ENCODE measurements around the gene BANF1.

BANF1 gene, protein sequence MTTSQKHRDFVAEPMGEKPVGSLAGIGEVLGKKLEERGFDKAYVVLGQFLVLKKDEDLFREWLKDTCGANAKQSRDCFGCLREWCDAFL

DNA sequence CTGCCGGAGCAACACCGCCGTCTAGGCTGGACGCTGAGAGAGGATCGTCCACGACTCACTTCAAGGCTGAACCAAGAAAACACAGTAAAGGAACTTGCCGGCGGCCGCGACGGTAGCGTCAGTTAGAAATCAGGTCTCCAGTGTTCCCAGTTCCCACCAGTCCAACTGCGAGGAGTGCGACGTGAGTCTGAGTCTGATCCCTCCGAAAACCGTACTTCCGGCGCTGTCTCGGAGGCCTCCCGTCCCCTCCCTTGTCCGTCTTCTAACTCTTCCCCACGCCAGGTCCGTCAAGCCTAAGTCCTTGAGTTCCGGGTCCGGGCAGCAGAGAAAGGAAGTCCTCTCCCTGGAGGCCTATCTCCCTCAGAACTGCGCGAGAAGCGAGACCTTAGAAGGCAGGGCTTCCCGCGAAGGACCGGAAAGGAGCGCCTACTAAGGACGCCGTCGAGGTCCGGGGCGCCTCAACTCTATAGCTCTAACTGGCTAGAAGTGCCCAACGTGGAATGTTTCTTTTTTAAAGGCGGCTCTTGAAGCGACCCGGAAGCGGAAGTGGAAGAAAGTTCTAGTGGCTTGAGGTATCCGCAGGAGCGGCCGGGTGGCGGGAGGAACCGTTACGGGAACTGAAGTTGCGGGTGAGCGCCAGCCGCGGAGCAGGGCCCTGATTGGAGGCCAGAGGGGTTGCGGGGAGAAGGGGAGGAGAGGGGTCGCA, at the start of gene BANF1, which contains the start of gene EIF1AD:
TSS of gene BANF1 (plus strand) at position 562 of the 706 bp plus-strand sequence. CDS start 748 bp downstream, outside the sequence.
TSS of gene EIF1AD (minus strand) at position 216 of the 706 bp plus-strand sequence. CDS start 1,768 bp downstream, outside the sequence.
- in situ Hi-C loops (cut with HindIII; ENCODE audit: low sequenced_read_pairs) = no loop called here

DNA sequence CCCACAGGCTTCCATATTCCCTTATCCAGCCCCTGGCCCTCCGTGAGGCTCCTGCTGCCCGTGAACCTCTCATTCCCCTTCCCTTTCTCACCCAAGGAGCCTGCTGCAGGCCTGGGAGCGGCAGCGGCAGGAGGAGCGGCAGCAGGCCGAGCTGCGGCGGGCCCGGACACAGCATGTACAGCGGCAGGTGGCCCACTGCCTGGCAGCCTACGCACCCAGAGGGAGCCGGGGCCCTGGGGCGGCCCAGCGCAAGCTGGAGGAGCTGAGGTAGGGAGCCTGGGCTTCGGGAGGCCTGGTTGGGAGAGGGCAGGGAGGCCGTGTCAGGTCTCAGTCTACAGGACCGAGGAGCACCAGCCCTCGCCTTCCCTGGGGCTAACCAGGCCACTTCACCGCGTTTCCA, 48.8 kb upstream of the BANF1 start:
- in situ Hi-C loops (cut with HindIII; ENCODE audit: low sequenced_read_pairs) = no loop called here

DNA sequence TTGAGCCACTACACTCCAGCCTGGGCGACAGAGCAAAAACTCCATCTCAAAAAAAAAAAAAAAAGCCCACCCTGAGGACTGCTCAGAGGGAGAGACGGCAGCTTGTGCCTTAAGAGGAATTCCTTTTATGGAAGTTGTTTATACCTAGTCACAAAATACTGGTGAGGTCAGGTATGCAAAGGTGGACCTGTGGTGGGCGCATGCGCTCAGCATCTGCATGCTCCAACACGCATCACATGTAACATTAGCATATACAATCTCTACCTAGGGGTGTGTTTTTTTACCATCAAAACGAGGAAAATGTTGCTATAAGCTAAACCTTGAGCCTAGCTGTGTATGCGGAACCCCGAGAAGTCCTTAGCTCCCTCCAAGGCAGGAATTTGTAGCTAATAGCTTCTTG, 47.5 kb upstream of the BANF1 start:
- in situ Hi-C loops (cut with HindIII; ENCODE audit: low sequenced_read_pairs) = no loop called here

DNA sequence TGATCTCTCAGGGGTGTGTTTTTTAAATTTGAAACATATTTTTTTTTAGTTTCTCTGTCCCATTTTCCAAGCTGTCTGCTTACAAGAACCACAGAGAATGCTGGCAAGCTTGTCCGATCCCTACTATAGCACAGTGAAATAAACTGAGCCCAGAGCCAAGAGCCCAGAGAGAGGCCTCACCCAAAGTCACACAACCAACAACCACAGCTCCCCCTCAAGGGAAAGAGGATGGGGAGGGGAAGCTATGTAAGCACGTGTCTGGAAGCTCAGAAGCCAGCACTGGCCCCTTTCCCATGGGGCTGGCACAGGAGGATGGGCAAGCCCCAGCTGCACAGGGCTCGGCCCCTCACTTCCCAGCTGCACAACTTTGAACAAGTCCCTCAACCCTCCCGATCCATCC, 44.0 kb upstream of the BANF1 start:
- in situ Hi-C loops (cut with HindIII; ENCODE audit: low sequenced_read_pairs) = no loop called here

DNA sequence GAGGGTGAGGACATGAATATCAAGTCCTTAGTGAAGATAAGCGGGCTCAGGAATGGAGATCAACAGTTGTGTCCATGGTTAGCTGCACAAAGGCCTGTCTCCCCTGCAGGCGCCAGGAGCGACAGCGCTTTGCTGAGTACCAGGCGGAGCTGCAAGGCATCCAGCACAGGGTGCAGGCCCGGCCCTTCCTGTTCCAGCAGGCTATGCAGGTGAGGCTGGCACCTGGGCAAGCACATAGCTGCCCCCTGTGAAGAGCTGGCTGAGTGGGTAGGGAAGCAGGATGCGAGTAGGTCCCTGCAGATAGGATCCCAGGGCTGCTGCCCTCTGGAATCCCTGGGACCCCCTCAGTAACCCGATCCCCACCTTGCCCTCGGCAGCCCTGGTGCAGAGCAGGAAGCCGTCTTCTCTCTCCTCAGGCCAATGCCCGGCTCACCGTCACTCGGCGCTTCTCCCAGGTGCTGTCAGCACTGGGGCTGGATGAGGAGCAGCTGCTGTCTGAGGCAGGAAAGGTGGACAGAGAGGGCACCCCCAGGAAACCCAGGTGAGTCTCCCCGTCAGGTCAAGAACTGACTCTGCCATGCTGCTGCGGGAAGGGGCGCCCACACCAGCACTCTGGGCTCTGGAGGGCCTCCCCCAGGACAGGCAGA, 43.4 kb upstream of the BANF1 start:
- in situ Hi-C loops (cut with HindIII; ENCODE audit: low sequenced_read_pairs) = no loop called here

DNA sequence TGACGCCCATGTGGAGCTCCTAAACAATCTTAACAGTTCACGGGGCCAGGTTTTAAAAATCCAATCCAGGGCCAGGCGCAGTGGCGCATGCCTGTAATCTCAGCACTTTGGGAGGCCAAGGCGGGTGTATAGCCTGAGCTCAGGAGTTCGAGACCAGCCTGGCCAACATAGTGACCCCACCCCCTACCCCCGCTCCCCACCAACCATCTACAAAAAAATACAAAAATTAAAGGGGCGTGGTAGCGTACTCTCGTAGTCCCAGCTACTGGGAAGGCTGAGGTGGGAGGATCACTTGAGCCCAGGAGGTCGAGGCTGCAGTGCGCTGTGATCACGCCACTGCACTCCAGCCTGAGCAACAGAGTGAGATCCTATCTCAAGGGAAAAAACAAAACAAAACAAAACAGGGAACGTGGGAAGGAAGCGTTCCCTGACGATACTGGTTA, 41.5 kb upstream of the BANF1 start:
- in situ Hi-C loops (cut with HindIII; ENCODE audit: low sequenced_read_pairs) = no loop called here

DNA sequence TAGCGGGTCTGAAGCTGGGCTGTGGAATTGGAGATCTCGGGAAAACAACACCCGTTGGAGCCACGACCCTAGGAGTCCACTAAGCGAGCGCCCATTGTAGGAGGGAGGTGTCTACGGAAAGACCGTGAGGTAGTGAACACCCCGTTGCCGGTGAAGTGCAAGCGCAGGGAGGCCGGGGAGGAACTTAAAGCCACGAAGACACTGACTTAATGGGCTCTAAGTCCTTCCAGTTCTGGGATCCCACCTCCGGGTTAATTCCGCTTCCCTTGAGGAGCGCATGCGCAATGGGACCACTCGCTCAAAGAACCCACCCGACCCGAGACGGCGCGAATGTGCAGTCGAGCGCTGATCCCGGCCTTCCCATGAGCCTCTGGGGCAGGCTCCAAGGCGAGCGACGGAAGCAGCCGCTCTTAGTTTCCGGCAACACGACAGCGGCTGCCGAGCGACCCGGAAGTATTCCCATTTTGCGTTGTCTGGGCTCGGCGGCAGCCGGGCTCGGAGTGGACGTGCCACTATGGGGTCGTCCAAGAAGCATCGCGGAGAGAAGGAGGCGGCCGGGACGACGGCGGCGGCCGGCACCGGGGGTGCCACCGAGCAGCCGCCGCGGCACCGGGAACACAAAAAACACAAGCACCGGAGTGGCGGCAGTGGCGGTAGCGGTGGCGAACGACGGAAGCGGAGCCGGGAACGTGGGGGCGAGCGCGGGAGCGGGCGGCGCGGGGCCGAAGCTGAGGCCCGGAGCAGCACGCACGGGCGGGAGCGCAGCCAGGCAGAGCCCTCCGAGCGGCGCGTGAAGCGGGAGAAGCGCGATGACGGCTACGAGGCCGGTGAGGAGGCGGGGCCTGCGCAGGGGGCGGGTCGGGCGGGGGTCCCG, 40.8 kb upstream of the BANF1 start, which contains the start of gene SART1:
TSS of gene SART1 (plus strand) at position 468 of the 874 bp plus-strand sequence. CDS start at position 515, 47 bp downstream.
- in situ Hi-C loops (cut with HindIII; ENCODE audit: low sequenced_read_pairs) = no loop called here

DNA sequence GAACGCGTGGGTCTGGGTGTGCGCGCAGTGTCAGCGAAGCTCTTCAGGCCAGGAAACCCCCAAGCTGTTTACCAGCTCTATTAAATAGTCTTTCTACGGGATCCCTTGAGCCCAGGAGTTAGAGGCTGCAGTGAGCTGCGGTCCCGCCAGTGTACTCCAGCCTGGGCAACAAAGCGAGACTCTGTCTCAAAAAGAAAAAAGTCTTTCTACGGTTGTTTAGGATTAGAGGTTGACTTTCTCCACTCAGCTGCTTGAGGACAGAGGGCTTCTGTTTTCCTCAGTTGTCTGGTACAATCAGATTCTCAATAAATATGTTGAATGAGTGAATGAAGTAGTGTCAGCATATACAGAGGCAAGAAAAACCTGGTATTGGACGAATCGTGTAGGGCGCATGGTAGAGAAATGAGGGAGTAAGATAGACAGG, 40.1 kb upstream of the BANF1 start:
- in situ Hi-C loops (cut with HindIII; ENCODE audit: low sequenced_read_pairs) = no loop called here

DNA sequence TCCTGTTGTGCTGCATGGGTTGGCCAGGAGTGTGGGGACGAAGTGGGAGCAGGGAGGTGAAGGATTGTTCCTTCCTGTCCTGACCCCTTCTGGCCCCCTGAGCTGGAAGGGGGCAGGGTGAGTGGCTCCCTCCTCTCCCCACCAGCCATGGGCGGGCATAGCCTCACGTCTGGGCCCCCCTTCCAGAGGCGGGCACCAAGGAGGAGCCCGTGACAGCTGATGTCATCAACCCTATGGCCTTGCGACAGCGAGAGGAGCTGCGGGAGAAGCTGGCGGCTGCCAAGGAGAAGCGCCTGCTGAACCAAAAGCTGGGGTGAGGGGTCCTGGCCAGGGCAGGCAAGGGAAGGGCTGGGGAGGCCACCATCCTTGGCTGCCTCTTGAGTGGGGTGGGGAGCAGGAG, 37.4 kb upstream of the BANF1 start:
- in situ Hi-C loops (cut with HindIII; ENCODE audit: low sequenced_read_pairs) = no loop called here

DNA sequence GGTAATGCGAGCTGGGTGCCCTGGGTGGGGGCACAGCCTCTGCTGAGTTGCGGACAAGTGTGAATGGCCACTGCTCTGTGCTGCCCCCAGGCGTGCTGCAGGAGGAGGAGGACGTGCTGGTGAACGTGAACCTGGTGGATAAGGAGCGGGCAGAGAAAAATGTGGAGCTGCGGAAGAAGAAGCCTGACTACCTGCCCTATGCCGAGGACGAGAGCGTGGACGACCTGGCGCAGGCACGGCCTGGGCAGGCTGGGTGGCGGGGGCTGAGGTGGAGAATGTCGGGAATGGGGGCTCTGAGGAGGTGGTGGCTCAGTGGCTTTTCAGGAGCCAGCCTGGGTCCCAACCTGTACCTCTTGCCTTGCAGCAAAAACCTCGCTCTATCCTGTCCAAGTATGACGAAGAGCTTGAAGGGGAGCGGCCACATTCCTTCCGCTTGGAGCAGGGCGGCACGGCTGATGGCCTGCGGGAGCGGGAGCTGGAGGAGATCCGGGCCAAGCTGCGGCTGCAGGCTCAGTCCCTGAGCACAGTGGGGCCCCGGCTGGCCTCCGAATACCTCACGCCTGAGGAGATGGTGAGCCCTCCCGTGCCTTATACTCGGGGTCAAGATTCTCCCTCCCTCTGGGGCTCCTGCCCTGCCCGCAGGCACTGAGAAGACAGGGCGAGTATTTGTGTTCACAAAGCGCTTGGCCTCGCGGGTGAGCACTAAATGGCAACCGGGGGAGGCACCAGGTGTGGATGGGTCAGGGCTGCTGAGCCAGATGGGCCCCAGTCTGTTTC, 36.1 kb upstream of the BANF1 start:
- in situ Hi-C loops (cut with HindIII; ENCODE audit: low sequenced_read_pairs) = no loop called here

DNA sequence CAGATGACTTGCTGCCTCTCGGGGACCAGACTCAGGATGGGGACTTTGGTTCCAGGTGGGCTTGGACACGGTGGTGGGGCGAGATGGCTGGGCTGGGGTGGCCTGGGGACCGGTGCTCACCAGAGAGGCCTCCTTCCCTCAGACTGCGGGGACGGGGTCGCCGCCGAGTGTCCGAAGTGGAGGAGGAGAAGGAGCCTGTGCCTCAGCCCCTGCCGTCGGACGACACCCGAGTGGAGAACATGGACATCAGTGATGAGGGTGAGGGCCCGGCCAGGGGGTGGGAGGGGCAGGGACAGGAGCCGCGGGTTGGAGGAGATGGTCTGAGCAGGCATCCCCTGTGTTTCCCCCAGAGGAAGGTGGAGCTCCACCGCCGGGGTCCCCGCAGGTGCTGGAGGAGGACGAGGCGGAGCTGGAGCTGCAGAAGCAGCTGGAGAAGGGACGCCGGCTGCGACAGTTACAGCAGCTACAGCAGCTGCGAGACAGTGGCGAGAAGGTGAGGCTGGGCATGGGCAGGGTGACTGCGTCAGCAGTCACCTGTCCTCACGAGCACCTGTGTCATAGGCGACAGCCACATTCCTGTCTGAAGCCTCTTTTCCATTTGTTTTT, 34.9 kb upstream of the BANF1 start:
- in situ Hi-C loops (cut with HindIII; ENCODE audit: low sequenced_read_pairs) = no loop called here

DNA sequence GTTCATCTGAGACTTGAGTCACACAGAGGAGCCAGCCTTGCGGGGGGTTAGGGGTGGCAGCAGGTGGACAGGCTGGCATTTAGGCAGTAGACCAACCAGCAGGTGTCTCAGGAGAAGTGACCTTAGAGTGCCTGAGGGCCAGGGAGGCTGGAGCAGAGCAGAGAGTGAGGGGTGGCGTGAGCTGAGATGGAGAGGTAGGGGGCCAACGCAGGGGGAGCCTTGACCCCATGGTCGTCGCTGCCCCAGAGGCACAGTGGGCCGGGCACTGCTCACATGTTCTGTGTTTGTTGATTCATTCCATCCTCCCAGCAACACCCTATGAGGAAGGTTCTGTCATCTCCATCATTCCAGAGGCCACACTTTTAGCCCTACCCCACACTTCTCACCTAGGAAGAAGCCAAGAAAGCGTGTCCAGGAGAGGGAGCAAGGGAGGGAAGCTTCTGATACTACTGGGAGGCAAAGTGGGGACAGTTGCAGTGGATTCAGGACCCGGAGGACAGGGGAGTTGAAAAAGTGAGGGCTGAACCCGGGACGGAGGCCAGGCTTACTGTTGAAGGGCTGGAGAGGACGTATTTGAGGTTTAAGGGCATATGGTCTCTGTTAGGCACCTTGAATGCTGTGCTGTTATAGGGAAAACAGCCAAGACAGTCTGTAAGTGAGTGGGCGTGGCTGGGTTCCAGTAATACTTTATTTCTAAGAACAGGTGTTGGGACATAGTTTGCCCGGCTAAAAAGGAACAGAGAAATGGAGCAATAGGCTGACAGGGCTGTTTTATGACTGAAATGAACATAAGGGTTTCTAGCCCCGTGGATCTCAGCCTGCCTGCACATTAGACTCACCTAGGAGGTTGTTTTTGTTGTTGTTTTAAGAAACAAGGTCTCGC, 33.5 kb upstream of the BANF1 start:
- in situ Hi-C loops (cut with HindIII; ENCODE audit: low sequenced_read_pairs) = no loop called here

DNA sequence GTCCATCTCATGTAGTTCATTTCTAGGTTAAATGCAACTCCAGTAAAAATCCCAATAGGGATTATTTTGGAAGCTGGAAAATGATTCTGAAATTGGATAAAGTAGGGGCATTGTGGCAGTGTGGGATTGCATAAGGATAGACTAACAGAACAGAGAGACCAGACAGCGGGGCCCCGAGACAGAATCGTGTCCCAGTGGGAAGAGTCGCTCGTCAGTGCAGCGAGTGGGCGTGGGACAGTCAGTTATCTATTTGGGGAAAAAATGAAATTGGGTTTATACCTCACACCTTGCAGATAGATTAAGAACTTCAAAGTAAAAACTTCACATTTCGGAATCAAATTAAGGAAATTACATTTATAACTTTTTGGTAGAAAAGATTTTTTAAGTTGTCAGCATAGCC, 30.2 kb upstream of the BANF1 start:
- in situ Hi-C loops (cut with HindIII; ENCODE audit: low sequenced_read_pairs) = no loop called here

DNA sequence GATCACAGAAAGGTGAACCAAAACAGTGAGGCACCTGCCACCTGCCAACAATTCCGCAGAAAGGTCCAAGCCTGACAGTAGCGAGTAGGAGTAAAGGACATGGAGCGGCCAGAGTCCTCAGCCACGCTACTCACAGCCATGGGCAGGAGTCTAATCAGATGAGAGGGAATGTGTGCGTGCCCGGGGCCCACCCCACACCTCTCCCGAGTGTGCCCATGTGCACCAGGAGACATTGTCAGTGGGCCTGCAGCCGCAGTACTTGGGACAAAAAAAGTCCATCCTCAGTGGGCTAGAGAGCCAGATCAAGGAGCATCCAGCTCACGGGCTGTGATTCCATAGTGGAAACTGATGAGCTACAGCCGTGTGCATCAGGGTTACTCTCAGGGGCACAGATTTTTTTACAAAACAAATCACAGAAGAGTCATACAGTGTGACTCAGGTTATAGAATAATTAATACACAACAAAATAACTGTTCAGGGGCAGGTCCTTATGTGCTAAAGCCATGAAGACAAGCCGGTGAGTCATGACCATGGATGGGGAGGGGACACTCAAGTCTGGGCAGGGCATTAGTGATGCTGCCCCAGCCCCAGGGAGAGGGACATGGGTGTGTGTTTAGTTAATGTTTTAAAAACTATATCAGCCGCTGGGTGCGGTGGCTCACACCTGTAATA, 28.7 kb upstream of the BANF1 start:
- in situ Hi-C loops (cut with HindIII; ENCODE audit: low sequenced_read_pairs) = no loop called here

DNA sequence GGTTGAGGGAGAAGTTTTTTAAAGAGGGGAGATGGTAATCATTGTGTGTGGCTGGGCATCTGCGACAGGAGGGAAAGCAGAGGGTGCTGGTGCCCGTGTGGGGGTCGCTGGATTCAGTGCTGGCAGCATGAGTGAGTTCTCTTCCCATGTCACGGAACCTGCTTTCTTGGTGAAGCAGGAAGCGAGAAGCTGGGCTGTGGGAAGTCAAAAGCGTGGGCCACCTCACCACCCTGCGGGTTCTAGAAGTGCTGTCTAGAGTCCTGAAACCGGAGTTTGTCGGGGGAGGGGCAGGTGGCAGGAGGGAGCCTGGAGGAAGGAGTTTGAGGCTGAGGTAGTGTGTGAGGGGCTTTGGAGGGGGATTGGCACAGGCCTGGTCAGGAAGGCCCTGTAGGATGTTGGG, 26.5 kb upstream of the BANF1 start:
- in situ Hi-C loops (cut with HindIII; ENCODE audit: low sequenced_read_pairs) = no loop called here

DNA sequence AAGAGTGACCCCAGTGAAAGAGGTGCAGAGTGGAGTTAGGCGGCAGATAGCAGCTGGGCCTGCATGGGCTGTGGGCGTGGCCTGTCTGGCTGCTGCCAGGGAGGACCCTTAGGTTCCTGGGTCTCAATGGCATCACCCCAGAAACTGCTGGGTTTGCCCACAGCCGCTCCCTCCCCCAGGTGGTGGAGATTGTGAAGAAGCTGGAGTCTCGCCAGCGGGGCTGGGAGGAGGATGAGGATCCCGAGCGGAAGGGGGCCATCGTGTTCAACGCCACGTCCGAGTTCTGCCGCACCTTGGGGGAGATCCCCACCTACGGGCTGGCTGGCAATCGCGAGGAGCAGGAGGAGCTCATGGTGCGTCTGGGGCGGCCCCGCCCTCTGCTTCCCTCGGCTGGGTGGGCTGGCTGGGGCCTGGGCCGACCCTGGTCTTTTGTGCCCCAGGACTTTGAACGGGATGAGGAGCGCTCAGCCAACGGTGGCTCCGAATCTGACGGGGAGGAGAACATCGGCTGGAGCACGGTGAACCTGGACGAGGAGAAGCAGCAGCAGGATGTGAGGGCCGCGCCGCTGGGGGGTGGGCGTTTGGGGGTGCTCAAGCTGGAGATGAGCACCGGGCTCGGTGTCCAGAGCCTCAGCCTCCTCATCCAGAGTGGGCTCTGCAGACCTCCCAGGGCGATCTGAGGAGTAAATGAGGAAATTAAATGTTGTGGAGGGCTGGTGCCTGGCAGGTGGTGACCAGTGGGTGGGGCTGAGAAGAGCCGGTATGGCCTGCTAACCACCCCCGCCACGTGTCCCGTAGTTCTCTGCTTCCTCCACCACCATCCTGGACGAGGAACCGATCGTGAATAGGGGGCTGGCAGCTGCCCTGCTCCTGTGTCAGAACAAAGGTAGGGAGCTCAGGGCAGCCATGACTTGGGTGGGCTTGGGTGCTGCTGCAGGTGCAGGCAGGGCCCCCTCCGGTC, 25.8 kb upstream of the BANF1 start:
- in situ Hi-C loops (cut with HindIII; ENCODE audit: low sequenced_read_pairs) = no loop called here
